HepG2 (cell line): ENCODE measurements around the gene ARHGEF38.

Experiments used
- EP300 ChIP-seq, 3 experiments: sonication (generic) in 1 of 3; formaldehyde crosslinking in 1 of 3; IDR thresholded peaks; 2 replicates each; pipeline versions ENCODE4 v1.5.1 to v1.6.1; 2011 to 2020; ENCODE audit warnings: low read depth in 2 of 3, low read length in 2 of 3, borderline replicate concordance in 1 of 3, improper control_type of control experiment in 1 of 3, mild to moderate bottlenecking in 1 of 3, missing genetic modification reagents in 1 of 3, moderate library complexity in 1 of 3
- EZH2 ChIP-seq: conservative IDR thresholded peaks from 2 replicates; pipeline ENCODE4 v1.6.1; 2012; ENCODE audit warnings: mild to moderate bottlenecking, low read depth, low read length, moderate library complexity
- PAF1 ChIP-seq: IDR thresholded peaks from 2 replicates; pipeline ENCODE4 v1.6.1; 2016; ENCODE audit warnings: missing genetic modification reagents, missing compliant biosample characterization
- YY1 ChIP-seq: IDR thresholded peaks from 2 replicates; pipeline ENCODE4 v1.6.1; 2011; ENCODE audit warnings: low read length, low read depth, moderate library complexity, mild to moderate bottlenecking; ENCODE audit not compliant: insufficient read depth, insufficient replicate concordance

DNA sequence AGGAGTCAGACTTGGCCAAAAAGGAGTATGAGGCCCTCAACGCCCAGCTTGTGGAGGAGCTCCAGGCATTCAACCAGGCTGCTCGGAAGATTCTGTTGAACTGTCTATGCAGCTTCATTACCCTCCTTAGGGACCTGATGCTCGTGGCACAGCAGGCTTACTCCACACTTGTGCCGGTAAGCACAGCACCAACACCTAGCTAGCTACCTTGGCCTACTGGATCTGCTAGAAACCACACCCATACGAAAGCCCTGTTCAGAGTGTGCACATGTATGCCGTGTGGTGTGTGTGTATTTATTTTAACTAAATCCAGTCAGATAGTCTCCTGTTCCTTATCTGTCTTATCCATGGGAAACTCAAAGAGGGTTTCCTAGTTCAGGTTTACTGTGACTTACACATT, 106.8 kb downstream of the ARHGEF38 start:
- no peak for TF ChIP-seq EP300 (IDR thresholded peaks at IDR 0.05; ENCODE audit: low read depth in 2 of 2, low read length in 2 of 2)
- TF ChIP-seq EP300 (CRISPR knock-in tag; IDR thresholded peaks at IDR 0.05; ENCODE audit: borderline replicate concordance) = no peak
- no peak for TF ChIP-seq YY1
- TF ChIP-seq EZH2 = no peak
- no peak for TF ChIP-seq PAF1
